Inflammatory macrophage treated with lipopolysaccharide for 1 hour (primary cell): ENCODE results near the gene REN.
A peak's percentile ranks its signal among the peaks of the same experiment; 100 is the strongest.

ENCODE experiments used
- DNase-seq, 2 donors: peaks; one replicate each; pipeline ENCODE4 v3.0.0-alpha.2; 2020 to 2022

REN gene

DNA sequence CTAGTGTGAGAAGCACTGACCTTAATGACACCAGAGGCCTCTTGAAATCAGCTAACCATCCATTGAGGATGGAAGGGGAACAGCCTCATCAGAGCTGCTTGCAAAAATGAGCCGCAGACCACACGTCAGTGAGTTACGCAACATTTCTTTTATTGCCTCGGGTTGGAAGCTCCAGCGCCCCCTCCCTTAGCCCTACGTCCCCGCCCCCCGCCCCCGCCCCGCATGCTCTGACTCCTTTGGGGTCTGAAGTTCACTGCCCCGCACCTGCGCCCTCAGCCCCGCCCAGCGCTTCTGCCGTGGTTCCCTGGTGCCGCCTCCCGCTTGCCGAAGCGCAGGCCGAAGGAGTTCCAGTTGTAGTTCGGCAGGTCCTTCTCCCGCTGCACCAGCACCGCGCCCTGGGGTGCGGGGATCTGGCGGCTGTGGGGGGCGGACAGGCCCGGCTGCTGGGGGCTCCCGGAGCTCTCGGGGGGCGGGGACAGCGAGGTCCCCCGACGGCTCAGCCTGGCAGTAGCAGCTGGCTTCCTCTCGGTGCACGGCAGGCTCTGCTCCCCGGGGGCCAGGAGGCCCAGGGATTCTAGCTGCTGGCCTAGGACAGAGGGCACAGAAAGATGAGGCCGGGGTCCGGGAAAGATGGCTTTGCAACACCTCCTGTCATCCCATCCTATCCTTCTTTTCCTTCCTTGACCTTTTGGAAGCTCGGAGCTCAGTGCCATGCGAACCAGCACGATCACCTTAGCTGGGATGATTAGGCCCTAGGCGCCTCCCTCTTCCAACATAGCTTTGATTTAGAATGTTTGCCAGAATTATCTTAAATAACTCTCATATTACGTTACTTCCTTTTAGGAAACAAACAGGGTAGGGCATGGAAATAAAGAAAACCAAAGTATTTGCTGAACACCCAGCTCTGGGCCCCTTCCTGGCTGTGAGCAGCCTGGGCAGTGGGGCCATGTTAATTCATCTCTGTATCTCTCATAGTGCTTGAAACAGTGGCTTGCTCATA is 24.4 kb upstream of the REN start:
- DNase-seq: peak; percentile 64 to 74

DNA sequence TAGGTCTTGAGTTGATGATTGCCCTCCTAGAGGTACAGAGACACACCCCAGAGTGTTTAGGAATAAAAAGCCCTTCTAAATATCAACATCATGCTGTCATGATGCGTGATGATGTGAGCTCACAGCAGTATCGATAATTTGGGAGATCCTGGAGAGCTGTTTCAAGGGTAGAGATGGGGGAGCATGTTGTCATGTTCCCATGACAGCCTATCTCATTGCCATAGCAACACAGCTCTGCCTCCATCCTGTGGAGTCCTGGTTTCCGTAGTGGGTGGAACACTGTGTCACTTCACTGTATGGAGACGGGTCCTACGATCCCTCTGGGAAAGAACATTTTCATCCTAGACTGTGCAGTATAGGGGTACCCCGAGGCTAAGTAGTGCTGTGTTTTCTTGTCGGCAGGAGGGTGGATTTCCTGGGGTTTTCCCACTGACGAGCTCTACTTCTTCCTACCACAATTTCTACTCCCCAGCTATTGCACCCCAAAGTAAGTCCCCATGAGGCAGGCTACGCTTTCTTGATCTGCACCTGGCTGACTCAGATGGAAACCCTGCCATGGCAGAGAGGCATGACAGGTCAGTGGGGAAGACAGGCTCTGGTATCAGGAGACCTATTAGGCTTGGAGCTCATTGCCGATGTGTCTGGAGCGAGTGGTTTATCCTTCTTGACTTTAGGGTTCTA is 23.0 kb upstream of the REN start:
- peak; percentile 14 to 20 for DNase-seq

- no peak for DNase-seq
Observed at GRCh38 chr1:204186597-204186996, 20.5 kb upstream of the REN start.

- no peak for DNase-seq
Observed at GRCh38 chr1:204181116-204181515, 15.0 kb upstream of the REN start.

DNA sequence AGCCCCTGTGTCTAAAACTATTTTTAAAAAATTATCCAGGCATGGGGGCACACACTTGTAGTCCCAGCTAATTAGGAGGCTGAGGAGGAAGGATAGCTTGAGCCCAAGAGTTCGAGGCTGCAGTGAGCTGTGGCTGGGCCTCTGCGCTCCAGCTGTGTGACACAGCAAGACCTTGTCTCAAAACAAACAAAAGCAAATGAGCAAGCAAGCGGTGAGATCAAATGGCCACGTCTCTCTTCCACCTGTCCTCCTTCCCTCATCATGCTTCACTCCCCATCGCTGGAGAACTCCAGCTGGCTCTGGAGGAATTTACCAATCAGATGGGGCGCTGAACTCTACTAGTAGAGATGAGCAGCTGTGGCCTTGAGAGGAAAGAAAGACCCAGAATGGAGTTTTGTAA is 14.0 kb upstream of the REN start:
- no peak for DNase-seq

GRCh38 chr1:204178487-204179281 is 12.5 kb upstream of the REN start:
- no peak for DNase-seq

- DNase-seq: no peak
Observed at GRCh38 chr1:204177133-204177532, 11.0 kb upstream of the REN start.

- DNase-seq: no peak
Observed at GRCh38 chr1:204176049-204176448, 9.9 kb upstream of the REN start.

DNA sequence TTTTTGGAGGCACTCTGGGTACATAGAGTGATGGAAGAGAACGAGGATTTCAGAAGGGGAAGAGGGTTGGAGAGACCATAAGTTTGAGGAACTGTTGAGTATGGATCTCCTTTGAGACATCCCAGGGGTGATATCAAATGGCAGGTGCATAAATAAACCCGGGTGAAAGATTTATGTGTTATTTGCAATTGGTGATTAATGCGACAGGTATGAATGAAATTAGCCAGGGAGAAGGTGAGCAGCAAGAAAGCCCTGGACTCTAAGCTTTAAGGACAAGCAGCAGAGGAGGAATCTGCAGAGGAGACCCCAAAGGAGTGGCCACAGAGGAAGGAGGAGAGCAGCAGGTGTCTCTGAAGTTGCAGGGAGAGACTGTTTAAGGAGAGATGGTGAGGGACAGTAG is 8.8 kb upstream of the REN start:
- no peak for DNase-seq

DNA sequence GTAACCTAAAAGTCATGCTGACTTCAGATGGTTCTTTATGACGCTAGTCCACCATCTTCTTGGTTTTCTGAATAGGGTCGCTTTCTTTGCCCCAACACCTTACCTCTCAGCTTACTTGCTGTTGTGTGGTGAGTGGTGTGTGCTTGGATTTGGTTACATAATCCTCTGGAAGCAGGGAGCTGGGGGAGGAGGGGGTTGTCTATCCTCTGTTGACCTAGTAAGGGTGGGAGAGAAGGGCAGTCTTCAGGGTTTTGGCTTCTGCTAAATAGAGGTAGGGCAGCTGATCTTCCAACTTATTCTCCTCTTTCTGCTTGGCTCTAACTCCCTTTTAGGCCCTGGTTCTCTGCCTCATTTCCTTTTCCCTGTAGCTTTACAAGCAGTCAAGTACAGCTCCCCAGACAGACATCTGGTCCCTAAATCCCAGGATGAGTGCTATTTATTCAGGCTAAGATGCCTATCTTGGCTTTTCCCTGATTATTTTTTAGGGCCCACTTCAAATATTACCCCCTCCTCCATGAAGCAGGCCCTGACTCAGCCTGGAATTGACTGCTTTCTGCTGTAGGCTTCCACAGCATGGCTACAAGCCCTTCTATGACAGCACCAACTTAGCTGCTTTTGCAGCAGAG is 6.4 kb upstream of the REN start:
- no peak for DNase-seq

DNA sequence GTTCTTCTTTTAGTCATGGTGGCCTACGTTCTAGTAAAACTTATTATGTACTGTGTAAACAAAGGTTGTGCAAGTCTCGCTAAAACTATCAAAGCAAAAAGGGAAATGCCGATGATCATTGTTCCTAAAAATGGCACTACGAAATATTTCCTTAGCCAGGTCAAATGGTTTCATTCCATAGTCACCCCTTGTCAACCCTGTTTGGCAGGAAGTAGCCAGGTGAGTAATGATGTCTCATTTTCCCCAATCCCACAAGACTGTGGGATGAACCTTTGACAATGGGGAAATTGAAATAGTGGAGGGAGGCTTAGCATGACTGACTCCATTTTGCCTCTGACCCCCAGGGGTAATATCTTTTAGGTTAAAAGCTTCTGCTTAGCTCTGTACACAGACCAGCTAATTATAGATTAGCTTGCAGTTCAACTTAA is 5.6 kb upstream of the REN start:
- peak; percentile 58 to 75 for DNase-seq

GRCh38 chr1:204170494-204171155 is 4.5 kb upstream of the REN start:
- DNase-seq: no peak

DNA sequence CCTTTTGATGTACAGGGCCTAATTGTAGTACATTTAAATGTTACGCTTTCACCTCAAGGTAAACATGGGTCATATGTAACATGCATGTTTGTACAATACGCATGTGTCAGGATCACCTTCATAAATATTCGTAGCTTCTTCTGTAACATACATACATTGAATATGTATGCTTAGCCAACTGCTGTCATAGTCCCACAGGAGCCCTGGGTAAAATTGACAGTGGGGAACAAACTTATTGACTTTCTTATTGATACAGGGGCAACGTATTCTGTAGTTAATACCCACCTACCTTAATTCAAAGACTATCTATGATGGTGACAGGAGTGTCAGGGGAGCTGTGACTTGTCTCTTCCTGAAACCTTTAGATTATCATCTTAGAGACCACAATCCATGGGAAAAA is 3.7 kb upstream of the REN start:
- no peak for DNase-seq

DNA sequence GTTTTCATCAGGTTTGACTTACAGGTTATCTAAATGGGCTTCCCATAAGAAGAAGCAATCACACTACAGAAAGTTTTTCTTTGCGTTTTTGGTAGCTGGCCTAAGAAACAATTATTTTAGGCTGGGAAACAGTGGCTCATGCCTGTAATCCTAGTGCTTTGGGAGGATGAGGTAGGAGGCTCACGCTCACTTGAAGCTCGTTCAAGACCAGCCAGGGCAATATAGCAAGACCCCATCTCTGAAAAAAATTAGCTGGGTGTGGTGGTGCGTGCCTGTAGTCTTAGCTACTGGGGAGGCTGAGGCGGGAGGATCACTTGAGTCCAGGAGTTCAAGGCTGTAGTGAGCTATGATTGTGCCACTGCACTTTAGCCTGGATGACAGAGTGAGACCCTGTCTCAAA is 1.6 kb upstream of the REN start:
- DNase-seq: no peak

- DNase-seq: peak; percentile 44 to 89
Observed at GRCh38 chr1:204162494-204163074, 3.6 kb downstream of the REN start.

GRCh38 chr1:204161609-204162493 is 4.3 kb downstream of the REN start:
- DNase-seq: no peak

DNA sequence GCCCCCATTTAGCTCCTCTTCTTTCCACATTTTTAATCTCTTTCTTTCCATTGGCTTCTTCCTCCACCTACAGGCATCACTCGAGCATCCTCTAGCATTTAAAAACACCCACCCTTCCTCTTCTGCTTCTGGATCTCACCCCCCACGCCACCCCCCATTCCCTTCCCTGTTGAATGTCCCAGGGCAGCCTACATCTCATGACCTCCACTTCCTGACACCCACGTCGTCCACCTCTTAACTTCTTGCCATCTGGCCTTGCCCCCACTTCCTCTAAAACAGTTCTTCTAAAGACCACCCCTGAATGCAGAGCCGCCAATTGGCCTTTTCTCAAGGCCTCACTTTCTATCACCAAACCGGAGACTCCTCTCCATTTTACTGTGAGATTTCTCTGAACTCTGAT is 8.2 kb downstream of the REN start:
- peak; percentile 9 to 61 for DNase-seq

DNA sequence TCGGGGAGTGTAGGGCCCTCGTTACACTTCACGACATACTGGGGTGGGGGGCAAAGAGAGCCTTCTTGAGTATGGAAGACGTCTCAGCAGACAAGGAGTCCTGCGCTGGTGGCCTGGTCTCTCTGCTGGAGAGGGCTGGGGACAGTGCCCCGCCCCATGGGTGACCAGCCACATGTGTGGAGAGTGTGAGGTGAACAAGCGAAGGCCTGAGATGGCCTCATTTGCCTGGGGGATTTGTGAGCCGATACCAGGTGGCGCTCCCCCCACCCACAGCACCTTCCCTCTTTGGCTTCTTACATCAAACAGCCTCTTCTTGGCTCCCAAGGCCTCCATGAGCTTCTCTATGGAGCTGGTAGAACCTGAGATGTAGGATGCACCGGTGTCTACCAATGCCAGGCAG is 10.3 kb downstream of the REN start:
- no peak for DNase-seq

DNA sequence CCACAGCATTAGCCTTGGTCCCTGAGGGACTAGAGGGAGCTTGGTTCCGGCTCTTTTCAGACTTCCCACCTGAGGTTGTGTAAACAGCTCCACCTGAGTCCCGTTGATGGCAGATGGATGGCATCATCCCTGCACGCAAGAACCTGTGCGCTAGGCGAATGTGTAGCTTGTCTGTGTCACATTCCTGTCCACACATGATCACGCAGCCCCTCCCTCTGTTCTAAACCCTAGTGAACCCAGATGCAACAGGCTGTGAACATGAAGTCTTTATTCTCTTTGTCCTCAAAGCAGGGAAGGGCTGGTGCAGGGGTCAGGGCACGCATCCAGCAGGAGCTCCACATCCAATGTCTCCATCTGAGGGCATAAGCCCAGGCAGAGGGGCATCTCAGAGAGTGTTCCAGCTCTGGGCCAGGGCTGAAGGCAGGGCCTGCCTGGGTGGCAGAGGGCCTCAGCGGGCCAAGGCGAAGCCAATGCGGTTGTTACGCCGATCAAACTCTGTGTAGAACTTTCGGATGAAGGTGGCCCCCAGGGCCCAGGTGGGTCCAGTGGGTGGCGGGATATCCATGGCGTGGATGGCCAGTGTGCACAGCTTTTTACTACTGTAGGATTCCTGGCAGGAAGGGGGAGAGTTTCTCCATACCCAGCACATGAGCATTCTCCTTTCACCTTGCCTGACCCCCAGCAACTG is 11.4 kb downstream of the REN start:
- no peak for DNase-seq

GRCh38 chr1:204153667-204154066 is 12.5 kb downstream of the REN start:
- no peak for DNase-seq
